GM12891 (cell line): ENCODE measurements around the gene PEX3.
"Not testable (repeated sequence)": the region's sequence is repeated elsewhere in the genome, so short reads cannot be mapped to it uniquely, and the experiment has no call there.

ENCODE experiments used
- DNase-seq: peaks from one replicate; pipeline ENCODE4 v3.0.0; 2011; ENCODE audit warnings: low spot score; ENCODE audit not compliant: insufficient read length
- FAIRE-seq: peaks from 2 replicates; lab custom pipeline; 2011; peaks lifted over from hg19 to GRCh38; lab: Jason Lieb, UNC
- PAX5 ChIP-seq: IDR thresholded peaks from 2 replicates; pipeline ENCODE4 v1.6.1; 2011; ENCODE audit warnings: low read length, moderate library complexity, mild to moderate bottlenecking; ENCODE audit not compliant: insufficient read depth, severe bottlenecking
- POLR2A ChIP-seq: IDR thresholded peaks from 2 replicates; pipeline ENCODE4 v1.6.1; 2011; ENCODE audit warnings: low read depth, low read length, control low read depth
- POLR2AphosphoS5 ChIP-seq: IDR thresholded peaks from 2 replicates; pipeline ENCODE4 v1.6.1; 2011; ENCODE audit warnings: low read depth, low read length, control low read depth
- POU2F2 ChIP-seq: IDR thresholded peaks from 2 replicates; pipeline ENCODE4 v1.6.1; 2011; ENCODE audit warnings: low read depth, mild to moderate bottlenecking, control low read depth, low read length, moderate library complexity
- SPI1 ChIP-seq: IDR thresholded peaks from 2 replicates; pipeline ENCODE4 v1.6.1; 2011; ENCODE audit warnings: low read depth, low read length, control low read depth
- TAF1 ChIP-seq: IDR thresholded peaks from 2 replicates; pipeline ENCODE4 v1.6.1; 2011; ENCODE audit warnings: low read depth, low read length, control low read depth

The PEX3 gene

GRCh38 chr6:143443096-143443495 is 7.5 kb upstream of the PEX3 start:
- TF ChIP-seq POU2F2 (no peak), POLR2A (no peak), PAX5 (no peak), SPI1 (no peak), POLR2AphosphoS5 (no peak), TAF1 (no peak)
- DNase-seq (no peak), FAIRE-seq (no peak)

- not testable (repeated sequence) for FAIRE-seq, DNase-seq
Measured at GRCh38 chr6:143447865-143448264, 2.7 kb upstream of the PEX3 start.

GRCh38 chr6:143449082-143449713 is 1.4 kb upstream of the PEX3 start:
- no peak for TF ChIP-seq TAF1
- TF ChIP-seq PAX5, result no peak
- TF ChIP-seq SPI1, result no peak
- no peak for TF ChIP-seq POU2F2
- no peak for TF ChIP-seq POLR2AphosphoS5
- TF ChIP-seq POLR2A, result no peak
- no peak for DNase-seq
- no peak for FAIRE-seq

- TF ChIP-seq PAX5, result no peak
- TF ChIP-seq SPI1, result no peak
- peak; percentile 60; the same call in 1 of the 2 replicates for TF ChIP-seq POU2F2
- DNase-seq (no peak), FAIRE-seq (peak; percentile 47)
Measured at GRCh38 chr6:143449714-143450452, 722 bp upstream of the PEX3 start.

DNA sequence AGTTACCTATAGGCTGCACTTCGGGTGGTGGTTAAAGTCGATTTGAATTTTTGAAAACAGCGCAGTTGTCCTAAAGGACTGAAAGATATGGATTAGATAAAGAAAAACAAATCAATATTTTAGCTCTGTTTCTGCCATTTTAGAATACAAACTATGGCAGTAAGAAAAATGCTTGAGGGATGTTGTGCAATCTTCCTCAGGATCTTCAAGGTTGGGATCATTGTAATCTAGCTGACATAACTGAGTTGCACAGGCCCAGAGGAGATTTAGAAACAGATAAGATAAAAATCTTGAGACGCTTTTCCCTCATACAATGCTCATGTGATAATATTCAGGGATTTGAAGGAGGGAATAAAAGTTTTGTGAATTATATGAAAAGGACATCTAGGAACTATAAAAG is 926 bp downstream of the PEX3 start:
- no peak for FAIRE-seq
- no peak for DNase-seq
- TF ChIP-seq POLR2AphosphoS5, result no peak
- TF ChIP-seq TAF1, result no peak
- TF ChIP-seq PAX5, result no peak
- no peak for TF ChIP-seq SPI1
- TF ChIP-seq POLR2A, result no peak
- TF ChIP-seq POU2F2, result no peak

- TF ChIP-seq POLR2AphosphoS5 (no peak), PAX5 (no peak), SPI1 (no peak), TAF1 (no peak), POLR2A (no peak), POU2F2 (no peak)
- FAIRE-seq (no peak), DNase-seq (no peak)
Measured at GRCh38 chr6:143457563-143458359, 7.2 kb downstream of the PEX3 start.

DNA sequence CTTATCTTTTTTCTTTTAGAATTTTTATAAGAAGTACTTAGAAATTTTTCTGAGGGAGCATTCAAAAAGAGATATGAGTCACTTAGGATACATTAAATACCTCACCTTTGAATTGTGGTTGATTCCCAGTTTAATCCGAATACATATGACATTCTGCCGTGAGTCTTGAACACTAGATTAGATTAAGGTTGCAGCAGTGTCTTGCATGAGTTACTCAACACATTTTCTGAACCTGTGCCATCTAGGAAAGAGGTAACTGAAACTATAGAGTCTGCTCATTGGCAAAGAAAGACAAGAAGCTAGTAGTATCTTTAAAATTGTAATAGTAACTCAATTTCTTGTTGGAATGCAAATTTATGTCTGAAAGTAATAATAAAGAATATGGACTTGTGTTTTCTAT is 14.9 kb downstream of the PEX3 start:
- FAIRE-seq, result no peak
- no peak for DNase-seq

DNA sequence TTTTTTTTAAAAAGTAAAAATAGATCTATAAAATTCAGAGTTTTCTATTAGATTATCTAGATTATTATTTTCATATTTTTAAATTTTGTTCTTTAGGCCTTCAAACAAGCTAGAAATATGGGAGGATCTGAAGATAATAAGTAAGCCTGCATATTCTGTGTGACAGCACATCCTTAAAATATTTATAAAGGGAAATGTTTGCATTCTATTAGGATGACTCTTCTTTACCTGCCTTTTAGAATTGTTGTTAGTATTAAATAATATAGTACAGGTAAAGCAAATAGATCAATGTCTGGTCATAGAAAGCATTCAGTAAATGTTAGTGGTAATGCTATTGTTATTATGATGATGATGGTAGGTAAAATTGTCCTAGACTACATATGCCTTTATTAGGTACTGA is 17.4 kb downstream of the PEX3 start:
- TF ChIP-seq POU2F2, result no peak
- no peak for TF ChIP-seq TAF1
- no peak for TF ChIP-seq PAX5
- no peak for TF ChIP-seq SPI1
- no peak for TF ChIP-seq POLR2A
- TF ChIP-seq POLR2AphosphoS5, result no peak
- FAIRE-seq (no peak), DNase-seq (no peak)

More for the DNA sequence above, 14.9 kb downstream of the PEX3 start:
- TF ChIP-seq TAF1, result no peak
- TF ChIP-seq PAX5, result no peak
- TF ChIP-seq POLR2AphosphoS5, result no peak
- no peak for TF ChIP-seq POLR2A
- no peak for TF ChIP-seq SPI1
- TF ChIP-seq POU2F2, result no peak

GRCh38 chr6:143468823-143469222 is 18.2 kb downstream of the PEX3 start:
- not testable (repeated sequence) for DNase-seq
- peak; percentile 87 for FAIRE-seq

DNA sequence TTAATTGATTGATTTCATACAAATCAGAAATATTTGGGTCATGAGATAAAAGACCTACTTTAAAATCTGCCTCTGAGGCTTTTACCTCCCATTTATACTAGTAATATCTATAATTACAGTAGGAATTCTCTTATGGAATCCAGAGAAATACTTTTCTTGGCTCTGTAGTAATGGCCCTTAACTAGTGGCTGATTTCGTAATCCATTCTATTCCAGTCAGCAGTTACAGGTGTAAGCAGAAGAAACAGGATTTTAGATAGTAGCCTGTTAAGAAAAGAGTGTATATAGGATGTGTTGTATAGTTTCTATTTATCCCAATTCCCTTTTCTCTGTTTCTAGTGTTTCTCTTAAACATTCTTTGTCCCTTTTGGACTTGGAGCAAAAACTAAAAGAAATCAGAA is 21.2 kb downstream of the PEX3 start:
- DNase-seq (no peak), FAIRE-seq (no peak)

More for the DNA sequence above, 21.2 kb downstream of the PEX3 start:
- TF ChIP-seq PAX5, result no peak
- TF ChIP-seq POLR2A, result no peak
- no peak for TF ChIP-seq POLR2AphosphoS5
- no peak for TF ChIP-seq TAF1
- TF ChIP-seq POU2F2, result no peak
